ENCODE results near the gene CDK14. TPM values are rescaled to one million over a fixed set of nuclear protein-coding genes. Genes with fewer than 3 reads are reported as not detected.

CDK14 gene
- total and polyA plus RNA-seq, 8 donors = 0.58 to 43.9 (median 12.2) TPM

GRCh38 chr7:90843472-90843871 is 247.4 kb downstream of the CDK14 start:
- no peak for DNase-seq
- intact Hi-C loops (cut with DNase I; ENCODE audit: low total_unique reads) = no loop called here
- no peaks in the 10 kb centered on the region for H3K36me3 ChIP-seq

DNA sequence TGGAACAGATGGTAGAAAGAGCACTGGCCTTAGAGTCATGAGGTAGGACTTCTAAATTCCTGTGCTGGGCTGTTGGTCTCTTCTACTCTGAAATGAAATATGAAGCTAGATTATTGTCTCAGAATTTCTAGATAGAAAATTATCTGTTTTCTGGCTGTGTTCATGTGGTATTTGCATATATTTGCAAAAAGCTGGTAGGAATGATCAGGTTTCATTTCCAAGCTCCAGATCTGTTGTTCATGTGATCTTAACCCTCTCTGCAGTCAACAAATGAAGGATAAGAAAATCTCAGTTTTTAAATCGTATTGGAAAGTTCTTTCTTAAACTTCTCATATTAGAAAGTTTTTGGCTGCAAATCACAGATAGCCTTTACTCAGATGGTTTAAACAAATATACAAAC is 248.3 kb downstream of the CDK14 start:
- H3K27me3 ChIP-seq = no peaks in the 10 kb centered on the region
- H3K27ac ChIP-seq = no peak overlapping the region
- intact Hi-C loops (cut with DNase I; ENCODE audit: low total_unique reads) = no loop called here
- WGBS, 5 donors = 77 to 90% (median 87%) methylated on average over 1 of the region's 1 CpG
- no peaks in the 10 kb centered on the region for H3K9me3 ChIP-seq
- H3K36me3 ChIP-seq = no peaks in the 10 kb centered on the region
- TF ChIP-seq EP300 (IDR thresholded peaks at IDR 0.05) = no peak
- no peak for TF ChIP-seq CTCF (IDR thresholded peaks at IDR 0.05)
- no peak for TF ChIP-seq POLR2A (IDR thresholded peaks at IDR 0.05)
- TF ChIP-seq POLR2AphosphoS5 (IDR thresholded peaks at IDR 0.05) = no peak
- no peak for DNase-seq
- peaks cover 0 to 13% (median 0%) of the 10 kb centered on the region in 4 donors for H3K4me1 ChIP-seq
- H3K4me3 ChIP-seq = no peak overlapping the region

More at GRCh38 chr7:90843472-90843871, 247.4 kb downstream of the CDK14 start:
- TF ChIP-seq POLR2A (IDR thresholded peaks at IDR 0.05) (no peak), POLR2AphosphoS5 (IDR thresholded peaks at IDR 0.05) (no peak), EP300 (IDR thresholded peaks at IDR 0.05) (no peak)
- H3K27ac ChIP-seq = no peak overlapping the region
- no peak overlapping the region for H3K4me3 ChIP-seq
- H3K4me1 ChIP-seq = peaks cover 0 to 13% (median 0%) of the 10 kb centered on the region in 4 donors
- H3K9me3 ChIP-seq = peaks cover 0 to 5% (median 5%) of the 10 kb centered on the region in 4 donors
- H3K27me3 ChIP-seq = no peaks in the 10 kb centered on the region

DNA sequence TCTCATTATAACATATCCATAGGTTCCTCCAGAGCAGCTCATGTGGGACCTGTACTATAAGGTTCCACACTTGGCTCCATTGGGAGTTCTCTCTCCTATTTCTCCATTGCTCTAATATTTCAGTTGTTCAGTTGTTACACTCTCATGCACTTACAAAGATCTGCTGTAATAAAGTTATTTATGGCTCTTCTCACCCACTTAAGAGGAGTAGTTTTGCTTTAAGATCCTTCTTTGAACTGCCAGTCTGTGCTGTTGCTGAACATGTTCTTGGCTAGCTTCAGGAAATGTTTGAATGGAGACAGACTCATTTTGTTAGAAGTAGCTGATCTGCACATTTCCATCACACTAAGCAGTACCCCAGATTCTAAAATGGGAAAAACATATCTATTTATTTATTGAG is 250.1 kb downstream of the CDK14 start:
- Histone ChIP-seq H3K4me3 (no peak overlapping the region), H3K4me1 (peaks cover 0 to 13% (median 0%) of the 10 kb centered on the region in 4 donors), H3K27me3 (no peaks in the 10 kb centered on the region), H3K27ac (no peak overlapping the region), H3K36me3 (no peaks in the 10 kb centered on the region), H3K9me3 (no peaks in the 10 kb centered on the region)
- intact Hi-C loops (cut with DNase I; ENCODE audit: low total_unique reads) = no loop called here
- DNase-seq = no peak
- TF ChIP-seq POLR2AphosphoS5 (IDR thresholded peaks at IDR 0.05) (no peak), CTCF (IDR thresholded peaks at IDR 0.05) (no peak), EP300 (IDR thresholded peaks at IDR 0.05) (no peak), POLR2A (IDR thresholded peaks at IDR 0.05) (no peak)

DNA sequence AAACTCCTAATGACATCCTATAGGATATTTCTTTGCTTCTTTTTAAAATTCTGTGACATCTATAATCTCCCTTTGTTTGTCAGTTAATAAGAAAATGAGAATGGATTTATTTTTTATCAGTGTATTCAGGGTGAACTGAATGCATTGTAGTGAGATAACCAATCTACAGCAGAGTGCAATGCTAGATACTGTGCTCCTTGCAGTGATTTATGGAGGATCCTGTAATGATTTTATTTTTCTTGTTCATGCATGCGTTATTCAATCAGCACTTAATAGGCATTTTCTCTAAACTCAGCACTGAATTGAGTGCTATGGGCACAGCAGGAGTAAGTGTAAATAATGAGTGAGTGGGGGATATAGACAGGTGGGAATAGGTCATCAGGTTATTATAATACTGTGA is 253.9 kb downstream of the CDK14 start:
- Histone ChIP-seq H3K4me3 (no peak overlapping the region), H3K9me3 (no peaks in the 10 kb centered on the region), H3K27ac (no peak overlapping the region), H3K36me3 (no peaks in the 10 kb centered on the region), H3K27me3 (no peaks in the 10 kb centered on the region), H3K4me1 (no peaks in the 10 kb centered on the region)
- intact Hi-C loops (cut with DNase I; ENCODE audit: low total_unique reads) = no loop called here
- no peak for DNase-seq
- 81 to 98% (median 89%) methylated on average over 1 of the region's 1 CpG for WGBS, 5 donors
- TF ChIP-seq POLR2AphosphoS5 (IDR thresholded peaks at IDR 0.05) (no peak), EP300 (IDR thresholded peaks at IDR 0.05) (no peak), POLR2A (IDR thresholded peaks at IDR 0.05) (no peak), CTCF (IDR thresholded peaks at IDR 0.05) (no peak)

GRCh38 chr7:90850471-90850870 is 254.3 kb downstream of the CDK14 start:
- Histone ChIP-seq H3K27ac (no peak overlapping the region), H3K36me3 (no peaks in the 10 kb centered on the region), H3K27me3 (no peaks in the 10 kb centered on the region), H3K4me1 (no peaks in the 10 kb centered on the region), H3K9me3 (no peaks in the 10 kb centered on the region), H3K4me3 (no peak overlapping the region)
- no peak for DNase-seq
- TF ChIP-seq POLR2AphosphoS5 (IDR thresholded peaks at IDR 0.05) = no peak
- TF ChIP-seq EP300 (IDR thresholded peaks at IDR 0.05) = no peak
- no peak for TF ChIP-seq CTCF (IDR thresholded peaks at IDR 0.05)
- no peak for TF ChIP-seq POLR2A (IDR thresholded peaks at IDR 0.05)
- intact Hi-C loops (cut with DNase I; ENCODE audit: low total_unique reads) = no loop called here
- 74 to 84% (median 80%) methylated on average over 2 of the region's 2 CpGs for WGBS, 5 donors

All from stomach (tissue), 9 donors.